NB4 (cell line): Measurements from ENCODE around the gene NSUN4.
"Not testable (repeated sequence)": the region's sequence is repeated elsewhere in the genome, so short reads cannot be mapped to it uniquely, and the experiment has no call there.

Source experiments
- POLR2A ChIP-seq: IDR thresholded peaks from 2 replicates; pipeline ENCODE4 v1.6.1; 2011; ENCODE audit warnings: mild to moderate bottlenecking; ENCODE audit not compliant: insufficient read length; ENCODE audit errors: extremely low read depth
- TF ChIP-seq, protein P1 (sequence below): IDR thresholded peaks from one replicate; pipeline ENCODE4 v1.5.1; 2012; ENCODE audit warnings: low read depth, low read length
- TF ChIP-seq, protein P2 (sequence below): IDR thresholded peaks from 2 replicates; pipeline ENCODE4 v1.6.1; 2011; ENCODE audit warnings: low read depth, low read length

DNA sequence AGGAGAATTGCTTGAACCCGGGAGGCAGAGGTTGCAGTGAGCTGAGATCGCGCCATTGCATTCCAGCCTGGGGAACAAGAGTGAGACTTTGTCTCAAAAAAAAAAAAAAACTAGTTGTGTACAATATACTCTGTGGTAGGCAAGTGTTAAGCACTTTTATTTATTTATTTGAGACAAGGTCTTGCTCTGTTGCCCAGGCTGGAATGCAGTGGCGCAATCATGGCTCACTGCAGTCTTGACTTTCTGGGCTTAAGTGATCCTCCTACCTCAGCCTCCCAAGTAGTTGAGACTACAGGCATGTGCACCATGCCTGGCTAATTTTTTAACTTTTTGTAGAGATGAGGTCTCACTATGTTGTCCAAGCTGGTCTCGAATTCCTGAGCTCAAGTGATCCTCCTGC lies 15.3 kb downstream of the NSUN4 start:
- TF ChIP-seq, protein P1, sequence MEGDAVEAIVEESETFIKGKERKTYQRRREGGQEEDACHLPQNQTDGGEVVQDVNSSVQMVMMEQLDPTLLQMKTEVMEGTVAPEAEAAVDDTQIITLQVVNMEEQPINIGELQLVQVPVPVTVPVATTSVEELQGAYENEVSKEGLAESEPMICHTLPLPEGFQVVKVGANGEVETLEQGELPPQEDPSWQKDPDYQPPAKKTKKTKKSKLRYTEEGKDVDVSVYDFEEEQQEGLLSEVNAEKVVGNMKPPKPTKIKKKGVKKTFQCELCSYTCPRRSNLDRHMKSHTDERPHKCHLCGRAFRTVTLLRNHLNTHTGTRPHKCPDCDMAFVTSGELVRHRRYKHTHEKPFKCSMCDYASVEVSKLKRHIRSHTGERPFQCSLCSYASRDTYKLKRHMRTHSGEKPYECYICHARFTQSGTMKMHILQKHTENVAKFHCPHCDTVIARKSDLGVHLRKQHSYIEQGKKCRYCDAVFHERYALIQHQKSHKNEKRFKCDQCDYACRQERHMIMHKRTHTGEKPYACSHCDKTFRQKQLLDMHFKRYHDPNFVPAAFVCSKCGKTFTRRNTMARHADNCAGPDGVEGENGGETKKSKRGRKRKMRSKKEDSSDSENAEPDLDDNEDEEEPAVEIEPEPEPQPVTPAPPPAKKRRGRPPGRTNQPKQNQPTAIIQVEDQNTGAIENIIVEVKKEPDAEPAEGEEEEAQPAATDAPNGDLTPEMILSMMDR = not testable (repeated sequence)
- not testable (repeated sequence) for TF ChIP-seq POLR2A
- TF ChIP-seq, protein P2, sequence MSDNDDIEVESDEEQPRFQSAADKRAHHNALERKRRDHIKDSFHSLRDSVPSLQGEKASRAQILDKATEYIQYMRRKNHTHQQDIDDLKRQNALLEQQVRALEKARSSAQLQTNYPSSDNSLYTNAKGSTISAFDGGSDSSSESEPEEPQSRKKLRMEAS = not testable (repeated sequence)
